ENCODE data around the gene CARD9.
"Not testable (repeated sequence)": the region's sequence is repeated elsewhere in the genome, so short reads cannot be mapped to it uniquely, and the experiment has no call there.

The CARD9 gene

GRCh38 chr9:136322756-136323330 lies 50.6 kb downstream of the CARD9 start:
- no peak for DNase-seq (ENCODE audit: low spot score)

- DNase-seq (ENCODE audit: low spot score) = no peak
Observed at GRCh38 chr9:136321561-136321960, 51.9 kb downstream of the CARD9 start.

GRCh38 chr9:136320972-136321371 lies 52.5 kb downstream of the CARD9 start:
- not testable (repeated sequence) for DNase-seq (ENCODE audit: low spot score)

- DNase-seq (ENCODE audit: low spot score) = not testable (repeated sequence)
Observed at GRCh38 chr9:136319955-136320354, 53.5 kb downstream of the CARD9 start.

- not testable (repeated sequence) for DNase-seq (ENCODE audit: low spot score)
Observed at GRCh38 chr9:136319244-136319643, 54.2 kb downstream of the CARD9 start.

GRCh38 chr9:136318776-136319241 lies 54.7 kb downstream of the CARD9 start:
- no peak for DNase-seq (ENCODE audit: low spot score)

- DNase-seq (ENCODE audit: low spot score) = no peak
Observed at GRCh38 chr9:136318111-136318775, 55.2 kb downstream of the CARD9 start.

- DNase-seq (ENCODE audit: low spot score) = no peak
Observed at GRCh38 chr9:136317695-136318094, 55.8 kb downstream of the CARD9 start.

GRCh38 chr9:136316896-136317676 lies 56.4 kb downstream of the CARD9 start:
- no peak for DNase-seq (ENCODE audit: low spot score)

- no peak for DNase-seq (ENCODE audit: low spot score)
Observed at GRCh38 chr9:136316271-136316751, 57.2 kb downstream of the CARD9 start.

GRCh38 chr9:136314944-136315343 lies 58.5 kb downstream of the CARD9 start:
- DNase-seq (ENCODE audit: low spot score) = no peak

- no peak for DNase-seq (ENCODE audit: low spot score)
Observed at GRCh38 chr9:136314056-136314416, 59.4 kb downstream of the CARD9 start.
